Panc1 (cell line): ENCODE data around the gene SYCP2. TPM values are rescaled to one million over a fixed set of nuclear protein-coding genes. Genes with fewer than 3 reads are reported as not detected.

ENCODE experiments used
- ATAC-seq: fragments of 200-7000 bp; cut with Tn5 transposase; 2 replicates; pipeline ENCODE4 v1.9.1; 2020; ENCODE audit warnings: mild to moderate bottlenecking, moderate library complexity
- BruUV-seq: library from RNA; stranded (reverse); fragments of 400-500 nt; replicated peaks from 2 replicates; lab custom pipeline; 2021; lab: Mats Ljungman, UMichigan
- CTCF ChIA-PET: fragments of 300-600 bp; sonication (Branson Sonifier 250); formaldehyde crosslinking; loops from one replicate; lab custom pipeline; 2022; ENCODE audit warnings: antibody characterized with exemption; lab: Charles Lee
- POLR2A ChIA-PET: fragments of 300-600 bp; sonication (Branson Sonifier 250); formaldehyde crosslinking; loops from one replicate; lab custom pipeline; 2022; ENCODE audit warnings: antibody characterized with exemption; lab: Charles Lee
- DNase-seq: peaks from one replicate; pipeline ENCODE4 v3.0.0-alpha.2; 2010; ENCODE audit warnings: low read depth, low spot score
- H3K27ac ChIP-seq: 2 replicates; pipeline ENCODE4 v1.5.1; 2011; ENCODE audit warnings: mild to moderate bottlenecking, low read length, inconsistent platforms
- H3K27me3 ChIP-seq: fragments of 200-500 bp; sonication (Bioruptor generic); 2 replicates; pipeline ENCODE4 v1.6.0; 2014; ENCODE audit warnings: low read length, inconsistent platforms; ENCODE audit not compliant: control insufficient read depth, insufficient read depth
- H3K36me3 ChIP-seq: fragments of 200-500 bp; sonication (Bioruptor generic); 2 replicates; pipeline ENCODE4 v1.5.1; 2014; ENCODE audit warnings: inconsistent platforms, mild to moderate bottlenecking, low read length, moderate library complexity; ENCODE audit not compliant: control insufficient read depth, insufficient read depth
- H3K4me1 ChIP-seq: 2 replicates; pipeline ENCODE4 v1.5.1; 2011; ENCODE audit warnings: inconsistent platforms, mild to moderate bottlenecking, low read length, moderate library complexity; ENCODE audit not compliant: control insufficient read depth, insufficient read depth
- H3K4me3 ChIP-seq, 2 experiments: 2 replicates each; pipeline ENCODE4 v1.5.1; 2011 to 2012; ENCODE audit warnings: low read depth in 2 of 2, low read length in 2 of 2, mild to moderate bottlenecking in 2 of 2, inconsistent platforms in 1 of 2, moderate library complexity in 1 of 2
- H3K9me3 ChIP-seq: fragments of 200-500 bp; sonication (Bioruptor generic); 2 replicates; pipeline ENCODE4 v1.5.1; 2014; ENCODE audit warnings: low read depth, mild to moderate bottlenecking, inconsistent platforms, low read length, moderate library complexity; ENCODE audit not compliant: control insufficient read depth, insufficient read depth
- POLR2AphosphoS5 ChIP-seq: IDR thresholded peaks from 2 replicates; pipeline ENCODE4 v1.6.1; 2012; ENCODE audit warnings: mild to moderate bottlenecking, low read depth, low read length, moderate library complexity
- SIN3A ChIP-seq: IDR thresholded peaks from 2 replicates; pipeline ENCODE4 v1.6.1; 2012; ENCODE audit warnings: low read depth, mild to moderate bottlenecking, low read length, moderate library complexity, borderline replicate concordance; ENCODE audit not compliant: insufficient read depth
- TCF7L2 ChIP-seq: IDR thresholded peaks from 2 replicates; pipeline ENCODE4 v1.6.1; 2011; ENCODE audit warnings: mild to moderate bottlenecking, low read depth, low read length, inconsistent platforms
- in situ Hi-C: cut with HindIII; loops from 2 replicates; pipeline ENCODE4 v1.10.0; 2016; ENCODE audit warnings: low sequenced_read_pairs, low pct_unique_long_range_greater_than_20kb
- intact Hi-C: fragments of 100-400 bp; cut with micrococcal nuclease; formaldehyde crosslinking; loops from one replicate; pipeline ENCODE4 v1.10.0; 2022; ENCODE audit not compliant: unreplicated experiment
- total RNA-seq: library from RNA; stranded (reverse); gene quantifications from one replicate; pipeline ENCODE4 v1.2.1, GENCODE V29; 2021; ENCODE audit not compliant: unreplicated experiment
- TF ChIP-seq, protein P1 (sequence below), 2 experiments: IDR thresholded peaks; 2 replicates each; pipeline ENCODE4 v1.6.1; 2011 to 2012; ENCODE audit warnings: low read depth in 2 of 2, control low read depth in 1 of 2, low read length in 1 of 2, mild to moderate bottlenecking in 1 of 2, moderate library complexity in 1 of 2; ENCODE audit not compliant: insufficient read depth in 1 of 2
- TF ChIP-seq, protein P2 (sequence below): fragments of 450-650 bp; IDR thresholded peaks from 2 replicates; pipeline ENCODE4 v1.5.1; 2017; ENCODE audit warnings: mild to moderate bottlenecking

The SYCP2 gene
- total RNA-seq, 1 experiment from 2014 or later: 39.7 TPM

GRCh38 chr20:59820204-59821041 is 113.0 kb downstream of the SYCP2 start:
- in situ Hi-C loops: no loop called here

GRCh38 chr20:59819496-59820203 is 113.8 kb downstream of the SYCP2 start:
- no peak for TF ChIP-seq TCF7L2
- TF ChIP-seq, protein P1, sequence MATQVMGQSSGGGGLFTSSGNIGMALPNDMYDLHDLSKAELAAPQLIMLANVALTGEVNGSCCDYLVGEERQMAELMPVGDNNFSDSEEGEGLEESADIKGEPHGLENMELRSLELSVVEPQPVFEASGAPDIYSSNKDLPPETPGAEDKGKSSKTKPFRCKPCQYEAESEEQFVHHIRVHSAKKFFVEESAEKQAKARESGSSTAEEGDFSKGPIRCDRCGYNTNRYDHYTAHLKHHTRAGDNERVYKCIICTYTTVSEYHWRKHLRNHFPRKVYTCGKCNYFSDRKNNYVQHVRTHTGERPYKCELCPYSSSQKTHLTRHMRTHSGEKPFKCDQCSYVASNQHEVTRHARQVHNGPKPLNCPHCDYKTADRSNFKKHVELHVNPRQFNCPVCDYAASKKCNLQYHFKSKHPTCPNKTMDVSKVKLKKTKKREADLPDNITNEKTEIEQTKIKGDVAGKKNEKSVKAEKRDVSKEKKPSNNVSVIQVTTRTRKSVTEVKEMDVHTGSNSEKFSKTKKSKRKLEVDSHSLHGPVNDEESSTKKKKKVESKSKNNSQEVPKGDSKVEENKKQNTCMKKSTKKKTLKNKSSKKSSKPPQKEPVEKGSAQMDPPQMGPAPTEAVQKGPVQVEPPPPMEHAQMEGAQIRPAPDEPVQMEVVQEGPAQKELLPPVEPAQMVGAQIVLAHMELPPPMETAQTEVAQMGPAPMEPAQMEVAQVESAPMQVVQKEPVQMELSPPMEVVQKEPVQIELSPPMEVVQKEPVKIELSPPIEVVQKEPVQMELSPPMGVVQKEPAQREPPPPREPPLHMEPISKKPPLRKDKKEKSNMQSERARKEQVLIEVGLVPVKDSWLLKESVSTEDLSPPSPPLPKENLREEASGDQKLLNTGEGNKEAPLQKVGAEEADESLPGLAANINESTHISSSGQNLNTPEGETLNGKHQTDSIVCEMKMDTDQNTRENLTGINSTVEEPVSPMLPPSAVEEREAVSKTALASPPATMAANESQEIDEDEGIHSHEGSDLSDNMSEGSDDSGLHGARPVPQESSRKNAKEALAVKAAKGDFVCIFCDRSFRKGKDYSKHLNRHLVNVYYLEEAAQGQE (IDR thresholded peaks at IDR 0.05; ENCODE audit: insufficient read depth in 1 of 2, low read depth in 2 of 2, low read length in 1 of 2): no peak
- no peak for TF ChIP-seq POLR2AphosphoS5
- TF ChIP-seq SIN3A: no peak
- TF ChIP-seq, protein P2, sequence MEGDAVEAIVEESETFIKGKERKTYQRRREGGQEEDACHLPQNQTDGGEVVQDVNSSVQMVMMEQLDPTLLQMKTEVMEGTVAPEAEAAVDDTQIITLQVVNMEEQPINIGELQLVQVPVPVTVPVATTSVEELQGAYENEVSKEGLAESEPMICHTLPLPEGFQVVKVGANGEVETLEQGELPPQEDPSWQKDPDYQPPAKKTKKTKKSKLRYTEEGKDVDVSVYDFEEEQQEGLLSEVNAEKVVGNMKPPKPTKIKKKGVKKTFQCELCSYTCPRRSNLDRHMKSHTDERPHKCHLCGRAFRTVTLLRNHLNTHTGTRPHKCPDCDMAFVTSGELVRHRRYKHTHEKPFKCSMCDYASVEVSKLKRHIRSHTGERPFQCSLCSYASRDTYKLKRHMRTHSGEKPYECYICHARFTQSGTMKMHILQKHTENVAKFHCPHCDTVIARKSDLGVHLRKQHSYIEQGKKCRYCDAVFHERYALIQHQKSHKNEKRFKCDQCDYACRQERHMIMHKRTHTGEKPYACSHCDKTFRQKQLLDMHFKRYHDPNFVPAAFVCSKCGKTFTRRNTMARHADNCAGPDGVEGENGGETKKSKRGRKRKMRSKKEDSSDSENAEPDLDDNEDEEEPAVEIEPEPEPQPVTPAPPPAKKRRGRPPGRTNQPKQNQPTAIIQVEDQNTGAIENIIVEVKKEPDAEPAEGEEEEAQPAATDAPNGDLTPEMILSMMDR: no peak
- H3K9me3 ChIP-seq: no peaks in the 10 kb centered on the region
- no peak for ATAC-seq
- intact Hi-C loops: no loop called here
- in situ Hi-C loops: no loop called here
- H3K27me3 ChIP-seq: peaks cover 2% of the 10 kb centered on the region
- H3K27ac ChIP-seq: no peak overlapping the region
- no peaks in the 10 kb centered on the region for H3K4me1 ChIP-seq
- no peak overlapping the region for H3K4me3 ChIP-seq
- CTCF ChIA-PET: no interaction called here
- BruUV-seq: no TSS peak
- no peak for DNase-seq
- POLR2A ChIA-PET: no interaction called here
- no peaks in the 10 kb centered on the region for H3K36me3 ChIP-seq

More at GRCh38 chr20:59820204-59821041, 113.0 kb downstream of the SYCP2 start:
- intact Hi-C loops: no loop called here
- DNase-seq (no peak), ATAC-seq (peak; percentile 28; the same call in 1 of the 2 replicates)
- no peak for TF ChIP-seq POLR2AphosphoS5
- TF ChIP-seq TCF7L2: no peak
- TF ChIP-seq, protein P1 (IDR thresholded peaks at IDR 0.05; ENCODE audit: insufficient read depth in 1 of 2, low read depth in 2 of 2, low read length in 1 of 2): no peak
- TF ChIP-seq, protein P2: no peak
- TF ChIP-seq SIN3A: no peak
- Histone ChIP-seq H3K4me3 (no peak overlapping the region), H3K4me1 (no peaks in the 10 kb centered on the region), H3K27me3 (no peaks in the 10 kb centered on the region; the same call in 1 of the 2 replicates), H3K9me3 (no peaks in the 10 kb centered on the region), H3K27ac (no peak overlapping the region), H3K36me3 (no peaks in the 10 kb centered on the region)
- POLR2A ChIA-PET: no interaction called here
- no TSS peak for BruUV-seq
- CTCF ChIA-PET: no interaction called here
